DMS114 treated with DMSO at 0.1 percent for 48 hours (cell line): ENCODE results near the gene TMEM208.

Experiments used
- DNase-seq: peaks from one replicate; lab custom pipeline; 2025; ENCODE audit not compliant: unreplicated experiment; lab: John Stamatoyannopoulos, UW

Gene TMEM208

GRCh38 chr16:67191411-67191994 lies 35.4 kb upstream of the TMEM208 start:
- DNase-seq = no peak

GRCh38 chr16:67191995-67192681 lies 34.8 kb upstream of the TMEM208 start, which contains the start of gene E2F4:
Gene E2F4 (plus strand): TSS chr16:67192155. CDS start chr16:67192228, 73 bp downstream.
- DNase-seq = peak; percentile 88

GRCh38 chr16:67192781-67193361 lies 34.1 kb upstream of the TMEM208 start:
- no peak for DNase-seq

- DNase-seq = no peak
Measured at GRCh38 chr16:67193536-67193935, 33.4 kb upstream of the TMEM208 start.

GRCh38 chr16:67194260-67194659 lies 32.7 kb upstream of the TMEM208 start:
- DNase-seq = no peak

- no peak for DNase-seq
Measured at GRCh38 chr16:67195676-67196075, 31.3 kb upstream of the TMEM208 start.

- DNase-seq = no peak
Measured at GRCh38 chr16:67196881-67197280, 30.0 kb upstream of the TMEM208 start.

GRCh38 chr16:67197704-67198103 lies 29.2 kb upstream of the TMEM208 start:
- no peak for DNase-seq

GRCh38 chr16:67198238-67198734 lies 28.6 kb upstream of the TMEM208 start:
- DNase-seq = peak; percentile 17

- no peak for DNase-seq
Measured at GRCh38 chr16:67199011-67199807, 27.7 kb upstream of the TMEM208 start, which contains the start of gene ELMO3. Gene ELMO3 (plus strand): TSS chr16:67199131. CDS start chr16:67199327, 196 bp downstream.

GRCh38 chr16:67199808-67200198 lies 27.1 kb upstream of the TMEM208 start:
- DNase-seq = no peak

GRCh38 chr16:67200491-67200890 lies 26.4 kb upstream of the TMEM208 start:
- no peak for DNase-seq

GRCh38 chr16:67201411-67202345 lies 25.3 kb upstream of the TMEM208 start:
- no peak for DNase-seq

- no peak for DNase-seq
Measured at GRCh38 chr16:67202426-67202825, 24.5 kb upstream of the TMEM208 start.

GRCh38 chr16:67202956-67203493 lies 23.9 kb upstream of the TMEM208 start:
- no peak for DNase-seq

GRCh38 chr16:67204076-67204475 lies 22.9 kb upstream of the TMEM208 start:
- no peak for DNase-seq

GRCh38 chr16:67206129-67206837 lies 20.6 kb upstream of the TMEM208 start:
- DNase-seq = no peak

GRCh38 chr16:67206838-67207248 lies 20.1 kb upstream of the TMEM208 start:
- no peak for DNase-seq
